GM12892 (cell line): ENCODE data around the gene KIAA1671.

Experiments used
- DNase-seq: peaks from one replicate; pipeline ENCODE4 v3.0.0; 2011; ENCODE audit not compliant: insufficient read length
- FAIRE-seq: peaks from 2 replicates; lab custom pipeline; 2011; peaks lifted over from hg19 to GRCh38; lab: Jason Lieb, UNC
- POLR2A ChIP-seq: IDR thresholded peaks from 2 replicates; pipeline ENCODE4 v1.6.1; 2011; ENCODE audit warnings: low read depth, low read length, control low read depth
- POLR2AphosphoS5 ChIP-seq: IDR thresholded peaks from 2 replicates; pipeline ENCODE4 v1.6.1; 2011; ENCODE audit warnings: low read depth, low read length, control low read depth
- TAF1 ChIP-seq: IDR thresholded peaks from 2 replicates; pipeline ENCODE4 v1.6.1; 2011; ENCODE audit warnings: low read depth, mild to moderate bottlenecking, control low read depth, low read length, borderline replicate concordance

Gene KIAA1671

DNA sequence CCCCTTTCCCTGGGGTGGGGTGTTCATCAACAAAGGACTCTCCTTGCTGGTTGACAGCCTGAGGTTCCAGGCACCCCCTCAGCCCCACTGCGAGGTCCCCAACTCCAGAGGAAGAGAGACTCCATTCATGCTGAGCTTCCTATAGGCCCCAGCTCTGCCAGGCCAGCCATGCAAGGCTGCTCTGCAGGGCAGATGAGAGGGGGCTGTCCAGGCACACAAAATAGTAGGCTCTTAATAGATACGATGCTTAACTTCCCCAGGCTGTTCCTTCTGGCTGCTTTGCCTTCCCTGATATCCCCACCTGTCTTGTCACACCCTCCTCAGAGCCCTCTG lies 202.1 kb downstream of the KIAA1671 start:
- no peak for TF ChIP-seq TAF1
- no peak for TF ChIP-seq POLR2AphosphoS5
- no peak for TF ChIP-seq POLR2A
- FAIRE-seq = no peak

DNA sequence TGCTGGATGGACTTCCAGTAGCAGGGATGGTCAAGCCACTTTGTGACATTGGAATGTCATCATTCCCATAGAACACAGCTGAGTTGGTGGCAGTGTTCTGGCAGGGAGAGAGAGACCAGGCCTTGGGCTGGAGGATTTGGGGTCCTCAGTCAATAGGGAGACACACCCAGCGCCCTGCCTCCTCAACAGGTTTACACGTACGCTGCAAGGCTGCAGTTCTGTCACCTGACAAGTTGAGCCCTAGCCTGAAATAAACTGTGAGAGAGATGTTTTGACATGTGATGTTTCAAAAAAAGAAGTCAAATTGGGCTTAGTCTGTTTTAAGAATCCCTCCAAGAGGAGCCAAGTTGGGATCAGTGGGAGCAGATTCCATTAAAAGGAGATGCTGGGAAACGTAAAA lies 204.2 kb downstream of the KIAA1671 start:
- no peak for DNase-seq
- no peak for TF ChIP-seq POLR2A
- TF ChIP-seq POLR2AphosphoS5 = no peak
- no peak for TF ChIP-seq TAF1
- FAIRE-seq = no peak

More for the DNA sequence above, 202.1 kb downstream of the KIAA1671 start:
- DNase-seq = no peak

- no peak for FAIRE-seq
- DNase-seq = no peak
- TF ChIP-seq POLR2AphosphoS5 (no peak), POLR2A (no peak), TAF1 (no peak)
These were observed 206.5 kb downstream of the KIAA1671 start for GRCh38 chr22:25159028-25159427.

DNA sequence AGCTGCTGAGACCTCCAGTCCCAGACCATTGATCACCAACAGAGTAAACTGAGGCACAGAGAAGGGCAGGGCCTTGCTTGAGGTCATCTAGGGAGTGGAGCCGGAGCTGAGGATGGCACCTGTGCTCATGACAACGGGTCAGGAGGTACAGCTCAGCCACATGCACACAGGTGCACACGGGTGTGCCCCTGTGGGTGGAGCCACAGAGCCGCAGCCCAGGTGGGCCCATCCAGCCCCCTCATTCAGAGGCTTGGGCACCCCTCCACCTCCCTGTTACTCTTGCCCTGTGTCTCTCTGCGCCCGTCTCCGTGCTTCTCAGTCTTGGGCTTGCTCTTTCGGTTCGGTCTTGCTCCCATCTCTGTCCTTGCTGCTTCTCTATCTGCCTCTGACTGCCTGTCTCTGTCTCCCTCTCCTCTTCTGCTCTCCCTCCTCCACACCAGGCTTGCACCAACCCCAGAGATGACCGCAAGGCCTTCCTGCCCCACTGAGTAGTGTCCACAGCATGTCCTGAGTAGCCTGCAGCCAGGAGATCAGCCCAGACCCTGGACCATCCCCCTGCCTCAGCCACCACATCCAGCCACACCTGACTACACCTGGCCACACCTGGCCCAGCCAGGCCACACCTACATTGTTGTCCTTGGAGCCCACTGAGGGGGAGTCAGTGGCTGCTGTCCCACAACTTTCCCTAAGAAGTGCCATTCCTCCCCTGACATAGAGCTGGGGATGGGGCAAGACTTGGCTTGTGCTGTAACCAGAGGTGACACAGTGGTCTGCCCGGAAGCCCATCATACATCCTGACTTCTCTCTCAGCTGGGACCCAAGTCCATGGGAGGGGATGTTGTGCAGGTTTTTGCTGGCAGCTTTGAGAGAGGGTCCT lies 207.8 kb downstream of the KIAA1671 start:
- TF ChIP-seq TAF1 = no peak
- TF ChIP-seq POLR2A = no peak
- no peak for TF ChIP-seq POLR2AphosphoS5
- FAIRE-seq = no peak
- DNase-seq = no peak

DNA sequence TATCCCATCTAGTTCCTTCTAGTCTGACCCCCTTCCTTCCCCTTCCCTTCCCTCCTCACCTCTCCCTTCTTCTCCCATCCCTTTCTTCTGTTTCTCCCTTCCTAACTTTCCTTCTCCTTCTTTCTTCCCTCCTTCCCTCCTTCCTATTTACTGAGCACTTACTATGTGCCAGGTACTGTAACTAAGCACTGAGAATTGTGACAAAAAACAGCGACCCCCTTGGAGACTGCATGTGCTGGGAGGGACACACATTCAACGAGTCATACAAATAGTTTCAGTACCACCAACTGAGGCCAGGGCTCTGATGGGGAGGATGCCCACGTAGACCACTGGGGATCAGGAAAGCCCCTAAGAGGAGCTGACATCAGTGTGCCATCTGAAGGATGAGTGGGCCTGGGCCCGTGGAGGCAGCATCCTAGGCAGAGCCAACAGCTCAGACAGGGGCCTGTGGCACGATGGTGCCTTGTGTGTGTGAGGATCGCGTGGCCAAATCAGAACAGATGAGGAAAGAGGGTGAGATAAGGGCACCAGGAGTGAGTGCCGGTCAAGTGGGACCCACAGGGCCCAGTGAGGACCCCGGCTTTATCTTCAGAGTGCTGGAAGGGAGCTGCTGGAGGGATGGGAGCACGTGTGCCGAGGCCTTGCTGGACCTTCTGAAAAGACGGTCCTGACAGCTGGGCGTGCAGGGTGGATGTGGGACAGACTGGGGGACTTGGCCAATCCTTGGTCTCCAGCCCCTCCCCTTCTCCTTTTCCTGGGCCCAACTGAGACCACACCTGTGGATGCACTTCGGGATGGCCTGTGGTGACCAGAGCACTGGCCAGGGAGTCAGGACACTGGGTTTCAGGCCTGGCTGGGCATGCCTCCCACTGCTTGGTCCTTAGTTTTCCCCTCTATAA lies 208.8 kb downstream of the KIAA1671 start:
- DNase-seq (no peak), FAIRE-seq (no peak)
- TF ChIP-seq POLR2AphosphoS5 (no peak), TAF1 (no peak), POLR2A (no peak)

- DNase-seq (no peak), FAIRE-seq (no peak)
- no peak for TF ChIP-seq TAF1
- no peak for TF ChIP-seq POLR2AphosphoS5
- TF ChIP-seq POLR2A = no peak
These were observed 209.5 kb downstream of the KIAA1671 start for GRCh38 chr22:25161916-25162530.

DNA sequence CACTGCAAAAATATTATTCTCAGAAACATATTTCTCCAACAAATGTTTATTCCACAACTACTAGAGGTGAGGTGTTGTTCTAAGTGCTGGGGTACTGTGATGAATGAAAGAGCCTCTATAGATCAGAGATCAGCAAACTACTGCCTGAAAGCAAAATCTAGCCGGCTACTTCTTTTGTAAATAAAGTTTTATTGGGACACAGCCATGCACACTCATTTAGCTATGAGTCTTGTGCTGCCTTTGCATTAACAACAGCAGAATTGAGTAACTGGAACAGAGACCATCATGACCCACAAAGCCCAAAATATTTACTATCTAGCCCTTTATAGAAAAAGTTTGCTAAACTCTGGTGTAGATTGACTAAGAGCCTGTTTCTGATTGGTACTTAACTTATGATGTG lies 210.0 kb downstream of the KIAA1671 start:
- no peak for TF ChIP-seq TAF1
- TF ChIP-seq POLR2A = no peak
- no peak for TF ChIP-seq POLR2AphosphoS5
- FAIRE-seq = no peak
- DNase-seq = no peak

GRCh38 chr22:25165785-25166184 lies 213.3 kb downstream of the KIAA1671 start:
- no peak for FAIRE-seq

GRCh38 chr22:25166266-25167040 lies 213.9 kb downstream of the KIAA1671 start:
- no peak for TF ChIP-seq POLR2A
- TF ChIP-seq TAF1 = no peak
- no peak for TF ChIP-seq POLR2AphosphoS5
- DNase-seq = no peak
- FAIRE-seq = no peak

More at GRCh38 chr22:25165785-25166184, 213.3 kb downstream of the KIAA1671 start:
- TF ChIP-seq POLR2AphosphoS5 (no peak), POLR2A (no peak), TAF1 (no peak)
- DNase-seq = no peak

DNA sequence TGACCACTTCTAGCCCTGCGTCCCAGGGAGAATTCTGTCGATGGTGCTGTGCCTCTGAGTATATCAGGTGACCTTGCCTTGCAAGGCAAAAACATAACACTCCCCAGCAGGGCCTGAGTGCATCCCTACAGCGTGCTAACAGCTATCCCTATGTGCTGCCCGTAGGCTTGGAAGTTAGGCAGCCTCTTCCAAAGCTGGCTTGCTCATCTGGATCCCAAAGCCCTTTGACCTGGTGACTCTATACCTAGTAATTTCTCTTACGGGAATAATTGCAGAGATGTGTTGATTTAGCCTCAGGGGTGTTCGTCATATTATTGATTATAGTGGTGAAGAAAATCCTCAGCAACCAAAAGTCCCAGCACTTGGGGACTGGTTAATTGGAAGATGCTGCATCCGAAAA lies 214.6 kb downstream of the KIAA1671 start:
- TF ChIP-seq TAF1 (no peak), POLR2A (no peak), POLR2AphosphoS5 (no peak)
- FAIRE-seq (no peak), DNase-seq (no peak)
